ENCODE measurements around the gene SMIM27.

DNA sequence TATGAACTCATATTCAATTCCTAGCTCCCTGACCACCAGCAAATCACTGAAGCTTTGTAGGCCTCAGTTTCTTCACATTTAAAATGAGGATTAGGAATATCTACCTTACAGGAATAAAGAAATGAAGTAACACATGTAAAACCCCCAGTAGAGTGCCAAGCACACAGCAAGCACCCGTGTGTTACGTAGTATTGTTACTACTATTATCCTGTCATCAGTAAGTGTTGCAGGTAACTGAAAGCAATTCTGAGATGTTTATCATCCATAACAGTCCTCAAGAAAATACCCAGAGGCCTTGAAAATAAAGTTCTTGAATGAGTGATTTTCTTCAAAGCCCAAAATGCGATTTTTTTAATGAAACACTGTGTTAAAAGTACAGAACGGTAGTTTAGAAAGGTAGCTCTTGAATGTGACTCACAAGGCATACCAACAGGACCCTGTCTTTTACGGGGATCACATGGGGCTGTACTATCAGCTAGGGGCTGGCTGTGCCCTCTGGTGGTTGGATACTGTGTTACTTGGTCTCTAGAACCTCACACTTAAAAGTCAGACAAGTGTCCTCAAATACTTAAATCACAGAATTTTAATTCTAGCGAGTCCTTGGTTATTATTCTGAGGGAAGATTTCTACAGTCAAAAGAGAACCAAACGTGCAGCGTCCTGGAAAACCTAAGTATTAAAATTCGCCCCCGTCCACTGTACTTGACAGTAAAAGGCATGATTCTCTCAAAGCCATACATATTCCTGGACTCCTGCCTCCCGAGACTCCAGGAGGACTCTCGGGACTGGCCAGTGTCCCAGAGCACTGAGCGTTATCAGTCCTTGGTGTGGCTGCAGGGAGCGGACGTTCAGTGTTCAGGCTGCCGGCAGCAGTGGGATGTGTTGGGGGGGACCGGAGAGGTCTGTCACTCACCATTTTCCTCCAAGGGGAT lies 20.1 kb downstream of the SMIM27 start:
- TF ChIP-seq, protein P1, sequence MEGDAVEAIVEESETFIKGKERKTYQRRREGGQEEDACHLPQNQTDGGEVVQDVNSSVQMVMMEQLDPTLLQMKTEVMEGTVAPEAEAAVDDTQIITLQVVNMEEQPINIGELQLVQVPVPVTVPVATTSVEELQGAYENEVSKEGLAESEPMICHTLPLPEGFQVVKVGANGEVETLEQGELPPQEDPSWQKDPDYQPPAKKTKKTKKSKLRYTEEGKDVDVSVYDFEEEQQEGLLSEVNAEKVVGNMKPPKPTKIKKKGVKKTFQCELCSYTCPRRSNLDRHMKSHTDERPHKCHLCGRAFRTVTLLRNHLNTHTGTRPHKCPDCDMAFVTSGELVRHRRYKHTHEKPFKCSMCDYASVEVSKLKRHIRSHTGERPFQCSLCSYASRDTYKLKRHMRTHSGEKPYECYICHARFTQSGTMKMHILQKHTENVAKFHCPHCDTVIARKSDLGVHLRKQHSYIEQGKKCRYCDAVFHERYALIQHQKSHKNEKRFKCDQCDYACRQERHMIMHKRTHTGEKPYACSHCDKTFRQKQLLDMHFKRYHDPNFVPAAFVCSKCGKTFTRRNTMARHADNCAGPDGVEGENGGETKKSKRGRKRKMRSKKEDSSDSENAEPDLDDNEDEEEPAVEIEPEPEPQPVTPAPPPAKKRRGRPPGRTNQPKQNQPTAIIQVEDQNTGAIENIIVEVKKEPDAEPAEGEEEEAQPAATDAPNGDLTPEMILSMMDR (IDR thresholded peaks at IDR 0.05; ENCODE audit: low read length) = peak; percentile 87
- no peak for TF ChIP-seq EZH2 (IDR thresholded peaks at IDR 0.05; ENCODE audit: borderline replicate concordance, low read length)
